ENCODE results near the gene DHRSX.
"Not testable (repeated sequence)": the region's sequence is repeated elsewhere in the genome, so short reads cannot be mapped to it uniquely, and the experiment has no call there.

Gene DHRSX

GRCh38 chrX:2521927-2522386 is 21.2 kb upstream of the DHRSX start:
- no peaks in the 10 kb centered on the region for H4K20me1 ChIP-seq
- H3K4me2 ChIP-seq = peak overlapping the region in 9 of 11 experiments; percentile 3 to 77 (median 39); a peak in 15 of 22 replicates

GRCh38 chrX:2521092-2521926 is 20.5 kb upstream of the DHRSX start:
- peaks cover 25 to 33% (median 27%) of the 10 kb centered on the region in 10 experiments for H3K4me1 ChIP-seq
- H3K4me3 ChIP-seq = no peak overlapping the region
- TF ChIP-seq Cebpa-rat (IDR thresholded peaks at IDR 0.05) = no peak
- H3K36me3 ChIP-seq = no peaks in the 10 kb centered on the region
- H3K9me3 ChIP-seq (replicated peaks in 1 of 11) = peaks cover 0 to 22% (median 12%) of the 10 kb centered on the region in 11 experiments; a peak in 20 of 22 replicates
- H3K9ac ChIP-seq = no peak overlapping the region
- H3K27ac ChIP-seq = peak overlapping the region in 4 of 11 experiments; percentile 9 to 38 (median 31); a peak in 6 of 22 replicates
- H4K20me1 ChIP-seq = no peaks in the 10 kb centered on the region
- peak overlapping the region in 10 of 11 experiments; percentile 3 to 77 (median 36); a peak in 17 of 22 replicates for H3K4me2 ChIP-seq
- H3K27me3 ChIP-seq = no peaks in the 10 kb centered on the region

More at GRCh38 chrX:2521927-2522386, 21.2 kb upstream of the DHRSX start:
- H3K27me3 ChIP-seq = no peaks in the 10 kb centered on the region
- H3K27ac ChIP-seq = peak overlapping the region in 4 of 11 experiments; percentile 9 to 38 (median 31); a peak in 4 of 22 replicates
- TF ChIP-seq Cebpa-rat (IDR thresholded peaks at IDR 0.05) = no peak
- no peak overlapping the region for H3K4me3 ChIP-seq
- peaks cover 5 to 29% (median 18%) of the 10 kb centered on the region in 11 experiments for H3K9me3 ChIP-seq (replicated peaks in 1 of 11)
- H3K4me1 ChIP-seq = peaks cover 19 to 29% (median 25%) of the 10 kb centered on the region in 10 experiments
- H3K36me3 ChIP-seq = no peaks in the 10 kb centered on the region
- no peak overlapping the region for H3K9ac ChIP-seq

GRCh38 chrX:2520539-2520938 is 19.8 kb upstream of the DHRSX start:
- Histone ChIP-seq H3K4me1 (peaks cover 29 to 37% (median 32%) of the 10 kb centered on the region in 10 experiments), H3K27me3 (no peaks in the 10 kb centered on the region), H3K27ac (peak overlapping the region in 2 of 11 experiments; percentile 27 to 31; a peak in 1 of 22 replicates), H4K20me1 (no peaks in the 10 kb centered on the region), H3K4me3 (no peak overlapping the region), H3K9me3 (replicated peaks in 1 of 11) (peaks cover 0 to 16% (median 6%) of the 10 kb centered on the region in 11 experiments; a peak in 7 of 22 replicates), H3K4me2 (peak overlapping the region in 6 of 11 experiments; percentile 17 to 77 (median 31); a peak in 8 of 22 replicates), H3K36me3 (no peaks in the 10 kb centered on the region), H3K9ac (no peak overlapping the region)
- TF ChIP-seq Cebpa-rat (IDR thresholded peaks at IDR 0.05) = no peak

- Histone ChIP-seq H3K4me1 (peaks cover 32 to 44% (median 38%) of the 10 kb centered on the region in 10 experiments), H3K9me3 (replicated peaks in 1 of 11) (peaks cover 0 to 10% (median 2%) of the 10 kb centered on the region in 11 experiments; a peak in 5 of 22 replicates)
- H3K9ac ChIP-seq, H3K27ac ChIP-seq, H3K36me3 ChIP-seq, H3K4me3 ChIP-seq, H3K27me3 ChIP-seq, H3K4me2 ChIP-seq, H4K20me1 ChIP-seq: not testable (repeated sequence)
Measured at GRCh38 chrX:2519638-2520037, 18.9 kb upstream of the DHRSX start.

GRCh38 chrX:2517055-2517454 is 16.3 kb upstream of the DHRSX start:
- Histone ChIP-seq H3K9me3 (replicated peaks in 1 of 11) (no peaks in the 10 kb centered on the region; a peak in 1 of 22 replicates), H3K36me3 (no peaks in the 10 kb centered on the region), H3K4me1 (peaks cover 30 to 62% (median 55%) of the 10 kb centered on the region in 10 experiments), H3K9ac (peak overlapping the region in 2 of 11 experiments; percentile 24 to 51; a peak in 3 of 22 replicates), H3K4me2 (peak overlapping the region; percentile 35 to 80 (median 59); a peak in 21 of 22 replicates), H3K27me3 (no peaks in the 10 kb centered on the region), H4K20me1 (no peaks in the 10 kb centered on the region), H3K27ac (peak overlapping the region in 5 of 11 experiments; percentile 5 to 35 (median 22); a peak in 7 of 22 replicates), H3K4me3 (no peak overlapping the region; a peak in 1 of 20 replicates)
- TF ChIP-seq Cebpa-rat (IDR thresholded peaks at IDR 0.05) = no peak

- Histone ChIP-seq H3K4me3 (no peak overlapping the region; a peak in 1 of 20 replicates), H3K36me3 (no peaks in the 10 kb centered on the region), H3K27me3 (no peaks in the 10 kb centered on the region), H3K9ac (peak overlapping the region in 2 of 11 experiments; percentile 24 to 51; a peak in 3 of 22 replicates), H3K4me1 (peaks cover 25 to 60% (median 51%) of the 10 kb centered on the region in 10 experiments), H3K4me2 (peak overlapping the region; percentile 35 to 80 (median 59); a peak in 21 of 22 replicates), H3K27ac (peak overlapping the region in 4 of 11 experiments; percentile 21 to 35 (median 28); a peak in 7 of 22 replicates), H3K9me3 (replicated peaks in 1 of 11) (peaks cover 0 to 2% (median 0%) of the 10 kb centered on the region in 11 experiments; a peak in 4 of 22 replicates), H4K20me1 (no peaks in the 10 kb centered on the region)
- no peak for TF ChIP-seq Cebpa-rat (IDR thresholded peaks at IDR 0.05)
Measured at GRCh38 chrX:2516623-2517022, 15.8 kb upstream of the DHRSX start.

- H3K9ac ChIP-seq = peak overlapping the region in 4 of 11 experiments; percentile 7 to 25 (median 18); a peak in 4 of 22 replicates
- no peak for TF ChIP-seq Cebpa-rat (IDR thresholded peaks at IDR 0.05)
Measured at GRCh38 chrX:2514131-2514530, 13.4 kb upstream of the DHRSX start.

GRCh38 chrX:2513121-2513664 is 12.4 kb upstream of the DHRSX start:
- Histone ChIP-seq H3K27ac (no peak overlapping the region), H3K27me3 (no peaks in the 10 kb centered on the region), H3K4me1 (peaks cover 13 to 58% (median 42%) of the 10 kb centered on the region in 10 experiments; a peak in 17 of 20 replicates), H3K36me3 (no peaks in the 10 kb centered on the region), H3K9ac (no peak overlapping the region), H3K9me3 (replicated peaks in 1 of 11) (peaks cover 0 to 6% (median 0%) of the 10 kb centered on the region in 11 experiments; a peak in 3 of 22 replicates), H4K20me1 (no peaks in the 10 kb centered on the region), H3K4me3 (no peak overlapping the region), H3K4me2 (peak overlapping the region in 7 of 11 experiments; percentile 60 to 92 (median 80); a peak in 11 of 22 replicates)
- no peak for TF ChIP-seq Cebpa-rat (IDR thresholded peaks at IDR 0.05)

More at GRCh38 chrX:2514131-2514530, 13.4 kb upstream of the DHRSX start:
- Histone ChIP-seq H4K20me1 (no peaks in the 10 kb centered on the region), H3K27me3 (no peaks in the 10 kb centered on the region), H3K4me2 (peak overlapping the region in 9 of 11 experiments; percentile 46 to 92 (median 69); a peak in 18 of 22 replicates), H3K9me3 (replicated peaks in 1 of 11) (peaks cover 0 to 6% (median 0%) of the 10 kb centered on the region in 11 experiments; a peak in 4 of 22 replicates), H3K36me3 (no peaks in the 10 kb centered on the region), H3K4me3 (no peak overlapping the region; a peak in 1 of 20 replicates), H3K4me1 (peaks cover 13 to 56% (median 42%) of the 10 kb centered on the region in 10 experiments; a peak in 17 of 20 replicates), H3K27ac (no peak overlapping the region)
